GM18907 (cell line): ENCODE data around the gene LUC7L.

Source experiments
- ATAC-seq: cut with Tn5 transposase; IDR thresholded peaks from one replicate; pipeline ENCODE4 v1.9.1; 2021; ENCODE audit warnings: mild to moderate bottlenecking, moderate library complexity; ENCODE audit not compliant: unreplicated experiment

LUC7L gene

GRCh38 chr16:152141-153128 lies 76.8 kb downstream of the LUC7L start, which contains the start of gene HBZ:
TSS of gene HBZ (plus strand) at chr16:152644. CDS start at chr16:152910, 266 bp downstream.
- no peak for ATAC-seq

GRCh38 chr16:149024-149660 lies 80.1 kb downstream of the LUC7L start:
- no peak for ATAC-seq

- ATAC-seq: no peak
Measured at GRCh38 chr16:146646-147045, 82.6 kb downstream of the LUC7L start.

DNA sequence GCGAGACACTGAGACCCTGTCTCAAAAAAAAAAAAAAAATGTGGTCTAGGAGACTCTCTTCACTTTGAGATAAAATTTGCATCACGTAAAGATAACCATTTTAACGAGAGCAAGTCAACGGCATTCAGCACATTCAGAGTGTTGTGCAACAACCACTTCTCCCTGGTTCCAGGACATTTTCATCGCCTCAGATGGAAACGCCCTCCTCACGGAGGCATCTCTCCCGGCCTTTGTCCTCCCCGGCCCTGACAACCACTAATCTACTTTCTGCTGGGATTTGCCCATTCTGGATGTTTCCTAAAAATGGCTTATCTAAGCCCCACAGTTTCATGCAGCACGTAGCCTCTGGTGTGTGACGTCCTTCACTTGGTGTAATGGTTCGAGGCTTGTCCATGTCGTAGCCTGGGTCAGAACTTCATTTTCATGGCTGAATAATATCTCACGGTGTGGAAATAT lies 84.4 kb downstream of the LUC7L start:
- ATAC-seq: no peak

DNA sequence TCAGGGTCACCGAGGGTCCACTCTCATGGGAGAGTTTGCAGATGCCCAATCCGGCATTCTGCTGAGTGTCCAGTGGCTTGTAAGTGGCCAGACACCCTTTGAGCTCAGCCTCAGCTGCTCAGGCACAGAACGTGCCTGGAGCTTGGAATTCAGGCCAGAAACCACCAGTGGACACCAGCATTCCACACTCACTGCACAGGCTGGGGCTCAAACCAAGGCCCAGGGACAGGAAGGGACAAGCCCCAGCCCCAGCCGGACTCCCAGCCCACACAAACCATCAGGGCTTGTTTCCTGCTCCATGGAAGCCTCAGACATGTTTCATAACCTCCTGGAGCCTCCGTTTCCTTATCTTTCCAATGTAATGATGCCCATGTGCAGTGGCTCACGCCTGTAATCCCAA lies 85.8 kb downstream of the LUC7L start:
- ATAC-seq: no peak

DNA sequence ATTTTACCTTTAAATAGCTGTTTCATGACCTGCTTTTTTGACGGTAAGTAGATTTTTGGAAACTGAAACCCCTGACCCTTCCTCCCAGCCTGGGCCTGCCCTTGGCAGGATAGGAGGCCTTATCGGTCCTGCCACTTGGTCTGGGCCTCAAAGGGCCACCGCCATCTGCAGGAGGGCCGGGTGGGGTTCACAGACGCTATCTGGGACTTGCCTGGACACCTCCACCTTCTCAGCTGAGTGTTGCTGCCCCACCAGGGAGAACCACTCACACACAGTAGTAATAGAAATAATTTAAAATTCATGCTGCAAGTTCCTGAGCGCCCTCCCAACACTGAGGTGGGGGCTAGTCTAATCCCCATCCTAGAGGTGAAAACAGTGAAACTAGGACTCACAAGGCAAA lies 86.2 kb downstream of the LUC7L start:
- ATAC-seq: no peak

- ATAC-seq: no peak
Measured at GRCh38 chr16:142405-142967, 86.8 kb downstream of the LUC7L start.

DNA sequence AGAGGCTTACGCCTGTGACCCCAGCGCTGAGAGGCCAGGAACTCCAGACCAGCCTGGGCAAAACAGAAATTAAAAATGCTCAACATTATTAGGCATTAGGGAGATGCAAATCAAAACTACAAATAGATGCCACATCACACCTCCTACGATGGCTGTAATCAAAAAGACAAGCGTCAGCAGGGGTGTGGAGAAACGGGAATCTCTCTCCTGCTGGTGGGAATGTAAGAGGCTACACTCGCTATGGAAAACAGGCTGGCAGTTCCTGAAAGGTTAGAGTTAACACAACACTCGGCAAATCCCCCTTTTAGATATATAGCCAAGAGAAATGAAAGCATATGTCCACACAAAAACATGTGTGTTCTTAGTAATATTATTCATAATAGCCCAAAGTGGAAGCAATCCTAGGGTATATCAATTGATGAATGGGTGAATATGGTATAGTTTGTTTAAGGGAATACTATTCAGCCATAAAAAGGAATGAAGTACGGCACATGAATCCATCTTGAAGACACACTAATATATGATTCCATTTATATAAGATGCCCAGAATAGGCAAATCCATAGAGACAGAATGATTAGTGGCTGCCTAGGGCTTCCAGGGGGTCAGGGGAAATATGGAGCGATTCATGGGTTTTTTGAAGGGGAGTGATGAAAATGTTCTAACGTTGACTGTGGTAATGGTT lies 88.9 kb downstream of the LUC7L start:
- no peak for ATAC-seq
